ENCODE data around the gene GYPC.

Gene GYPC

GRCh38 chr2:126736133-126736874 lies 80.3 kb downstream of the GYPC start:
- no peak for DNase-seq

- no peak for DNase-seq
Measured at GRCh38 chr2:126739141-126739540, 83.2 kb downstream of the GYPC start.

GRCh38 chr2:126744640-126745039 lies 88.7 kb downstream of the GYPC start:
- DNase-seq, result no peak

Data from NCI-H2227 treated with DMSO at 0.1 percent for 48 hours (cell line).